Stimulated activated CD8-positive, alpha-beta memory T cell treated with anti-CD3 and anti-CD28 coated beads, Interleukin-15, amount 100 ng/mL, for 48 hours (primary cell): ENCODE data around the gene RASSF5.

Experiments
- DNase-seq, 2 donors: peaks; one replicate each; pipeline ENCODE4 v3.0.0-alpha.2; 2020; ENCODE audit warnings: low read depth in 2 of 2

Gene RASSF5

DNA sequence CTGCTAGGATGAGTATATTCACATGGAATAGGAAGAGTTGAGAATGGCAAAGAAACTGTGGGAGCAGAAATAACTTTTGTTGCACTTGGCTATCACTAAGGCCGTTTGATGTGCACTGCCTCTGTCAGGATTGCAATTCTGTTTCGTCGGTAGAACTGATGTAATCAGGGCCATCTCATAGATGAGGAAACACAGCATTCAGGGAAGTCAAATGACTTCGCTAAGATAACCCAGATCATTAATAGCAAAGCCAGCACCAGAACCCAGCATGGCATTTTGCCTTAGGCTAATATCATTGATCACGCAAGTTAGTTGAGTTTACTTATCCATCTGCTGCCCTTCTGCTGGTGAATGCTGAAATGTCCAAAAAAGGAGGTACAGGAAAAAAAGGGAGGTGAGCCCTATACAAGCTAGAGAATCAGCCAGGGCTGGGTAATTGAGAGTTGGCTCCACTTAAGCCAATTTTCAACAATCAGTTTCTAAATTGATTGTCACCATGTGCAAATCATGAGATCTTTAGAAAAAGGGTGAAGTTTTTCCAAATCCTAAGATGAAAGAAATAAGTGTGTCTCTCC, 7.6 kb downstream of the RASSF5 start:
- DNase-seq, result no peak

DNA sequence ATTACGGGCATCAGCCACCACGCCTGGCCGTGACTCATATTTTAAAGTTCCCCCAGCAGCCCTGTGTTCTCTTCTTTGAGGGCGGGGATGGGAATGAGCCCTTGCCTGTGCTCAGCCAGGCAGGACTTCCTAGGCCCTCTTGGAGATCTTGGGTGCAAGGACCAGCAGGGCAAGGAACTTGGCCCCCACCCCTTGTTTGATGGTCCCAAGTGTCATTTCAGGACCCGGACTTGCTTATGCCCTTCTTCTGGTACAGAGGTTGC, 9.3 kb downstream of the RASSF5 start:
- no peak for DNase-seq

DNA sequence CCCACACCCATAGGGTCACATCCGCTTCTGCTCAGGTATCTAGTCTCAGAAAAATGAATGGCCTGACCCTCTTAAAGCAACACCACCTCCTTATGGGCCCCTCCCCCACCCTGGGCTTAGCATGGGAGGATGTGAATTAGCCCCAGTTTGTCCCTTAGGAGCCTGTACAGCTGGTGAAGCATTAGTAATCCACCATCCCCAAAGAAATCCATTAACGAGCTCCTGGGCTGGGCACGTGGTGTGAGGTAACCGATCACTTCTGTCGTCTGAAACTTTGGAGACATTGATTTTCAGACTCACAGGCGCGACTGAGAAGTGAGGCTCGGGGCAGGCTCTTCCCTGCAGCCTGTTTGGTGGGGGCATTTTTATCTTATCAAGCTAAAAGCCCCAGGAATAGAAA, 10.5 kb downstream of the RASSF5 start:
- DNase-seq, result no peak

DNA sequence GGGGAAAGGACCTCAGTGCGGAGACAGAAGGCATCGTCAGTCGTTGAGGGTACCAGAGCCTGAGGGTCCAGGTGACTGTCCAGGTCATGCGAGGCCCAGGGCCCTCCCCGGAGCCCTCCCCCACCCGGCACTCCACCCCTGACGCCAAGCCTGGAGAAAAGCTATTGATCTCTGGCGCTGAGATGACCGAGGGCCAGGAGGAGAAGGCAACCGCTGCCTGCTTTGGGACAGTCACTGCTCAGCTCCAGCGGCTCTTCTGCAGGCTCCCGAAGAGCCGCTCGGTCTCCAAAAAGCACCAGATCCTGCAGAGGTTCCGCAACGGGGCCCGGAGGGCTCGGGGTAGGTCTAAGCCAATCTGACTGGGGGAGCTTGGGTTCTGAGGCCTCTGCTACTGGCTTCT, 10.9 kb downstream of the RASSF5 start:
- no peak for DNase-seq

DNA sequence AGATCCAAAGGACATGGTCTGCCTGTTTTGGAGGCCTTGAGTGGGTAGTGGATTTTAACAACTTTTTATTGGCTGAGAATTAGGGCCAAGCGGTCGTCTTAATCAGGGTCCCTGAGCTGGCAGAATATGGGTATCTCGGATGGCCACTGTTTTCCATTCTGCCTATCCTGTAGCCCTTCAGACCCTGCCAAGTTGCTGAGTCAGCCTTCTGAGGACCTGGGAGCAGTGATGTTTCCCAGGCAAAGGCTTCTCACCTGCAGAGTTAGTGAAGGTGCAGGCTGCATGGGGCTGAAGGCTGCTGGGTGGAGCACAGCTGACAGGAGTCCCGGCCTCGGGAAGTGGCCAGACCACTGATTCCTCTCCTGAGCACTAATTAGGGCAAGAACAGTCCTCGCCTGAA, 11.4 kb downstream of the RASSF5 start:
- no peak for DNase-seq

DNA sequence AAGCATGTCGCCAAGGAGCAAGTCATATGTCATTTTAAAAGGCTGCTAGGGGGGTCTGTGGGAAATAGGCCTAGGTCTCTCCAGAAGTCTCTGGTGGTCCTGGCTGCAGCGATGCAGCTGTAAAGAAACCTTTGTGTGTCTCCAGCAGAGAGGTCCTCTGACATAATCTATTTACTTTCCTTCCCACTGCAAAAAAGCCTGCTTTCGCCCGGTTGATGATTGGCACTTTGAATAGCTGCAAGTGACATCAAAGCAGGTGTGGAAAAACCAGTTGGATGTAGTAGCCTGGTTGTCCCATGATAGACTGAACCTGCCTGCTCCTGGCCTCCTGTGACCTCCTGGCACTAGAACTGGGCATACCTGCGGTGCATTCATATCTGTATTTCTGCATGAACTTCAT, 13.8 kb downstream of the RASSF5 start:
- no peak for DNase-seq

DNA sequence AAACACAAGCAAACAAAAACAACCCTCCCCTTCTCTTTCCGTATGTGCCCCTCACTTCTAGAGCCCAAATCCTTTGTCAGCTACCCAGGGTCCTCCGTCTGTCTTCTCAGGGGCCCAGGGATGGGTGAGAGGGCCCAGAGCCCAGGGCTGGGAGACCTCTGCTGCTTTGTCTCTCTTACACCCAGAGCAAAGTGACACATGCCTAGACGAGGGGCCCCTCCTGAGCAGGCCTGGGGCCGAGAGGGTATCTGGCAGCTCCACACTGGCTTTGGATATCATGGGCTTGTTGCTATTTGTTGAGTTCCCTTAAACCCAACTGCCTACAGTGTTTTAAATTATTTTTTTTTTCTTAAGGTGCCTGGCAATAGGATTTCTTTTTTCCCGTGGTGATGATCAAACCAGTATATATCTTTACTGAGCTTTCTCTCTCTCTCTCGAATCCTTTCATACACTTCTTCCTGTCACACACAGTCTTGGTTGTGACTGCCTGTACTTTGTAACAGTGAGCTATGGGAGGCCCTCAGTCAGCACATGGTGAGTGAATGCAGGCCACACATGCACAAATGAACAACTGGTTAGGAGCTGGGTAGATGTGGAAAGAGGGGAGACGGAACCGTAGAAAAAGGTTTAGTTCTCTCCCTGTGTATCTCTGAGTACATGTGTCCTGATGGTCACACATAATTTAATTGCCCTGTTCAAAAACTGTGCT, 14.5 kb downstream of the RASSF5 start:
- DNase-seq, result no peak

DNA sequence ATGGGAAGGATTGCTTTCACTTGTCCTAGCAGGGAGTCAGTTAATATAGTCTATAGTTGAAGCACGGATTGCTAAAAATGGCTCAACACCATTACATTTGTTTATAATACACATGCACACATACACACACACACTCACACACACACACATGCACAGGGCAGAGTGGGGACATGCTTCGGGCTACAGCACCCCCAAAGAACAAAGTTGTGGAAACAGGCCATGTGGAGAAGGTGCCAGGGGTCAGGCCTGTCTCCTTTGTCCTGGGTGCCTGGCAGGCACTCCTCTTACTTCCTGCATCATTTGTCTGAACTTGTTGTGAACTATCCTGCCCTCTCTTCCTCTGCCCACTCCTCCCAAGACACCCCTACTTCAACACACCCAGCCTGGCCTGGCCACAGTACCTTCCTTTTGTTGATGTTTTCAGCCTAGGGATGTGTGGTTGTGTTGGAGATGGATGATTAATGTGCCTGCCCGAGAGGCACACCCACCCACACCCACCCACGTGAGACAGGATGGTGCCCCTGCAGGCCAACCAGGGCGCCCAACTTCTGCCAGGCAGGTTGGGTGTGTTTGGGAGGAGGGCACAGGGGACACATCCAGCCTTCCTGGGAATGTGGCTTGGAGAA, 17.5 kb downstream of the RASSF5 start:
- DNase-seq, result no peak

DNA sequence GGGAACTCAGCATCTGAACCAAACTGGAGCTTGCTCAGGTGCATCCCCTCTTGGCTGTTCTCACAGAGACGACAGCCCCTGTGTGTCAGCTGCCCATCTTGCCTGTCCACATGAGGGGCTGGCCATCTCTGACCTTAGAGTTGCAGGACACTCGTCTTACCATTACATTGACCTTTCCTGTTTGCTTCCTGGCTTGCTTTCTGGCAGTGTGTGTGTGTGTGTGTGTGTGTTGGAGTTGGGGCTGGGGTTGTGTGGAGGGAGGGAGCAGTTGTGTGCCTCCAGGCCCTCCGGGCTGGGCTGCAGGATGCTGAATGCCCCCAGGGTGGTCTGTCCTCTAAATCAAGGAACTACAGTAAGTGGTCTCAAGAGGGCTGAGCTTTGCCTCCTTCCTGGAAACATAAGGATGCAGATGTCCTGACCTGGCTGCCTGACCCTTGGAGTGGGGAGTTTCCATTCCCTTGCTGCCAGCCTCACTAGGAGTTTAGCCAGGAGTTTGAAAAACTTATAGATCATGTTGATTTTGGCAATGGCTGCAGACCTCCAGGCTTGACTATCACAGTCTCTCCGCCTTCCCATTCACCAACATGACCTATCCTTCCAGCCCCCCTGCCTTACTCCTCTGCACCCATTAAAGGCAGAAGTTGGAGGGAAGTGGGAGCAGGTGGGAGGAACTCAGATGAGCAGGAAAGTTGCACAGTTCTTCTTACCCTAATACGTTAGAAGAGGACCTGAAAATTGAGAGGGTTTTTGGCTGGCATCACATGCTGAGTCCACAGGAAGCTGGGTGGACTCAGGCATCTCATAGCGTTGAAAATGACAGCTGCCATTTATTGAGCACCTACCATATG, 19.0 kb downstream of the RASSF5 start:
- no peak for DNase-seq

DNA sequence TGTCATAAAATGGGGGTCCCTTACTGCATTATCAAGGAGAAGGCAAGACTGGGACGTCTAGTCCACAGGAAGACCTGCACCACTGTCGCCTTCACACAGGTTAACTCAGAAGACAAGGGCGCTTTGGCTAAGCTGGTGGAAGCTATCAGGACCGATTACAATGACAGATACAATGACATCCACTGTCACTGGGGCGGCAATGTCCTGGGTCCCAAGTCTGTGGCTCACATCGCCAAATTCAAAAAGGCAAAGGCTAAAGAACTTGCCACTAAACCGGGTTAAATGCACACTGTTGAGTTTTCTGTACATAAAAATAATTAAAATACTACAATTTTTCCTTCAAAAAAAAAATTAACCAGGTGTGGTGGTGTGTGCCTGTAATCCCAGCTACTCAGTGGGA, 22.1 kb downstream of the RASSF5 start:
- DNase-seq, result no peak

DNA sequence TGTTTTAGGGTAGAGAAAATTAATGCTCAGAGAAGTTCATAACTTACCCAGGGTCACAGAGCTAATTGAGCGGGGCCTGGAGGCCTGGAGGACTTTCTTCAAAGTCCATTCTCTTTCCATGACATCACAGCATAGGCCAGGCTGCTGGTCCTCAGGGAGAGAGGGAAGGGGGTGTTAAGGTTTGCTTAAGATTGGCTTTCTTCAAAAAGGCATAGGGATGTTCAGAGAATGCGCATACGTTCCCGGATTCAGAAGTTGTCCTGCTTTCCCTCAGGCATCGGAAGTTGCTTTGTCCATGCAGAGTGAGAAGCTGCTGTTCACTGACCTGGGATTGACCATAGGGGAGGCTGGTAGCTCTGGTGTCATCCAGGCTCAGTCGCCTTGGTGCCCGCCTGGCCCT, 25.0 kb downstream of the RASSF5 start:
- no peak for DNase-seq

DNA sequence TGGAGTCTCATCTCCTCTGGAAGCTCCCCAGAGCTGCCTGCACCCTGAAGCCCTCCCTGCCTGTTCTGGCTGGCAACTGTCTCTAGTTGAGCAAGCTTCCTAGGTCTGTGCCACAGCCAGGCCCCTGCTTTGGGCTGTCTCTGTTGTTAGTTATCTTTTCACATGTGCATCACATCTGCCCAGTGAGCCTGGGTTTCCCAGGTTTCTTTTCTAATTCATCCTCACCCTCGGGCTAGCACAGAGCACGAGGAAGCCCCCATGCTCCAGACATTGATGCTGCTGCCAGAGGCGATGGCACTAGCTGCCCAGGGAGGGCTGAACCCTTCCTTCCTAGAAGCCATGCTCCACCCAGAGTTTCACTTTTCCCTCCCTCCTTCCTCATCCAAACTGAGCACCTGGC, 27.2 kb downstream of the RASSF5 start:
- DNase-seq, result no peak

DNA sequence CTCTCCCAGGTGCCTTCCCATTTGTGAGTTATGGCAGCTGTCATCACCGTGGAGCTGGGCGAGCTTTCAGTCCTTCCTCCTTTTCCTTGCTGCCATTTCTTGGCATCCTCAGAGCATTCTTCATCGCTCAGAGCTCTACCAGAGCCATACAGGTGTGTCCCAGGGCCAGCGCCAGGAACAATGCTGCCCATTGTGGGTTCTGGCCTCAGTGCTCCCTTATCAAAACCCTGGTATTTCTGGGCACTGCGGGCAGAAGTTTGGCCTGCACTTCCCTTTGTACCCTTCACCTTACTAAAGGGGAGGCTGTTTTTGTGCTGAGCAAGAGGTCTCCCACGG, 28.5 kb downstream of the RASSF5 start:
- no peak for DNase-seq

DNA sequence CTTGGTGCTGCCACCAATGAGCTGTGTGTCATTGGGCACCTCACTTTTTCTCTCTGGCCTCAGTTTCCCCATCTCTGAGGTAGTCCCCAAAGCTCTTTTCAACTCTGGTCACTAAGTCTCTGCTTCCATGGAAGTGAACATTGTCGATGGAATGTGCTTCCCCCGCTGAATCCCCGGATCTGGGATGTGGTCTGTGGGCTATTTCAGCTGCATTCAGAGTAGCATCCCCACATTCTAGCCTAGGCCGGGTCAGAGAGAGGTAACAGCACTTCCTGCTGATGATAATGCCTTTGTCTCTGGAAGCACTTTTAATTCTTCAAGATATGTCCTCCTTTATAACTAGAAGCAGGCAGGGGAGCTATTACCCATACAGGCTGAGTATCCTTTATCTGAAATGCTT, 29.8 kb downstream of the RASSF5 start:
- no peak for DNase-seq

DNA sequence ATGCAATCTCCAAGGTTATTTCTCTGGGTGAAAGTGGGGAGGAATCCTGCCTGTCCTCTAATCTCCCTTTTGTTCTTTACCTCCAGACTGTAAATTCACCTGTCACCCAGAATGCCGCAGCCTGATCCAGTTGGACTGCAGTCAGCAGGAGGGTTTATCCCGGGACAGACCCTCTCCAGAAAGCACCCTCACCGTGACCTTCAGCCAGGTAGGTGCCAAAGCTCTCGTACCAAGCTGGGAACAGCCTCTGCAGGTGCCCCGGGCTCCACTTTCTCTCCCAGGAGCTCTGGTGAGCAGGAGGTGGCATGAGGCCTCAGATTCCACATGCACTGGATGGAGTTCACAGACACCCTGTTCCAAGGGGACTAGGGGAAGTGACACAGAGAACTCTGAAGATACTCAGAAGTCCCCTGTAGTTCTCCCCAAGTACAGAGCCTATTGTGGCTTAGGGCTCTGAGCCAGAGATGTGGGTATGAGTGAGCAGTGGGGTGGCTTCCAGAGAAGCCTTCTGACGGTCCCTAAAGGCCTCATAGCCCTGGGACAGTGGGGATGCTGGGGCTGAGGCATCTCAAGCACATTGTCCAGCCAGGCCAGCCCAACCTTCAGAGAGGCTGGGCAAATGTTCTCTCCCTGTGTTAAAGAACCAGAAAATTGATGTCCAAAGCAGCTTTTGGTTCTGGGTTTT, 30.9 kb downstream of the RASSF5 start:
- no peak for DNase-seq

DNA sequence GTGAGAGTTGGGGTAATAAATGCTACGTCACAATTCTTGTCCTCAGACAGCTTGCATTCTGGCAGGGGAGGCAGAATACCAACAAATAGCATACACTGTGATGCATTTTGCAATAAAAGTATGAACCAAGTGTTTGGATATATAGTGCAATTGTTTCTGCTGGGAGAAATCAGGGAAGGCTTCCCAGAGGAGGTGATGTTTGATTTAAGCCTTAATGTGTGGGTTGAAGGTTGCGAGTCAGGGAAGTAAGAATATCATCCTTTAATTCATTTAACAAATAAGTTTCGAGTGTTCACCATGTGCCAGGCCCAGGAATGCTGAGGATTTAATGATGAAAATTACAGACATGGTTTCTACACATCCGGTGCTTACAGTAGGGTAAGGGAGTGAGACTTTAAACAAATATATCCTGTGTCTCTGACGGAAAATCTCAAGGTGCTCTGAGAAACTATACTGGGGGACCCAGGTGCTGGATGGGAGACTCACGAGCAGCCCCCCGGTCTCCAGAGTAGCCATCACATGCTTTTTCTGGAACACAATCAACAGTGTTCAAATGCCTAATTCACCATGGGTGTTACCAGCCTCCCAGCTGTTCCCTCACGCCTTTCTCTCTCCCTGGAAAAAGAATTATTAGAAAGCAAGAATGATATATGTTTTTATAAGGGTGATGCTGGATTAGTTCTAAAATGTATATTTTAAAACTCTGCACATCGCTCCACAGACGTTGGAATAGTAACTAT, 31.7 kb downstream of the RASSF5 start:
- no peak for DNase-seq

DNA sequence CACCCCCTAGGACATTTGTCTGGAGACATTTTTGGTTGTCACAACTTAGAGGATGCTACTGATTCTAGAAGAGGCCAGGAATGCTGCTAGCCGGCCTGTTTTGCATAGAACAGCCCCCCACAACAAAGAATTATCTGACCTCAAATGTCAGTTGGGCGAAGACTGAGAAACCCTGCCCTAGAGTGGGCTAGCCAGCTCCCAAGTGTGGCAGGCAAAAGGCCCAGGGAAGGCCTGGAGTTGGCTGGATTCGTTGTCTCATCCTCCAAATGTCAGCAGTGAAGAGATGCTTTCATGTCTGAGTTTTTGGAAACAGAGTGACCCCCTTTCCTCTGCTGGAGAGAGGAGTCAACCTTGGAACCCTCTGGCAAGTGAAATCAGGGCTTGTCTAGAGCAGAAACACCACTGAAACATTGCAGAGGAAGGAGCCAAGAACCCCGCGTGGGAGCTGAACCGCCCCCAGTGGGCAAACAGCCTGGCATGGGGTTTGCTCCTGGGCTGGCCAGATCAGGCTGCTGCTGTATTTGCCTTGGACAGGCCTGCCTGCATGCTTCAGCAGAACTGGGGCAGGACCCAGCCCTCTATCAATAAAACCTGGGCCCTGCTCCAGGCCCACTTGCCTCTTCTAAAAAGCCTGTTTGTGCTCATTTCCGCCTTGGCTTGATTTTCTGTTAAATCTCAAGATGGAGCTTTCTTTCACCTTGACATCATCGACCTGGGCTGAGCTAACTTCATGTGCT, 32.9 kb downstream of the RASSF5 start:
- DNase-seq, result no peak

DNA sequence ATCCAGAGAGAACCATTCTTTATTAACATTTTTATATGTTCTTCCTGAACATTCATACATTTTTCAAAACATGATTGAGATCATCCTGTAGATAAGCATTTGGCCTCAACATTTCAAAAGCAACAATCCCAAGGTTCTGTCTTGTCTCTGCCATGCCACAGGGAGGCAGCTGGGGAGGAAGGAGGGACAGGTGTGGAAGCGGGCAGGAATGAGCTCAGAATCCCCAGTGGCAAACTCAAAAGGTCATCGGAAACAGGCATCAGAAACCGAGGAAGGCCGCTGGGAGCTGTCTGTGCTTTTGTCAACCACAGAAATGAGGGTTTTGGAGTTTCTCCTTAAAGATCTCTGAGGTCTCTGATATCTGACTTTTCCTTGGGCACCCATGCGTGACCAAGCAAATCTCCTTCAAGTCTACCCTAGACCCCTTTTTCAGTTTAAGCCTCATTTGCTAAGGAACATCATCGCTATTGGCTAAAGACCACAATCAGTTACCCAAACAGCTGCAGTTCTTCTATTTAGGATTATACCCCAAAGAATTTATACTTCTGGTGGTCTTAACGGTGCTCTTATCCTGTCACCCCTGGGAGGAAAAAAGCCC, 34.0 kb downstream of the RASSF5 start:
- no peak for DNase-seq

DNA sequence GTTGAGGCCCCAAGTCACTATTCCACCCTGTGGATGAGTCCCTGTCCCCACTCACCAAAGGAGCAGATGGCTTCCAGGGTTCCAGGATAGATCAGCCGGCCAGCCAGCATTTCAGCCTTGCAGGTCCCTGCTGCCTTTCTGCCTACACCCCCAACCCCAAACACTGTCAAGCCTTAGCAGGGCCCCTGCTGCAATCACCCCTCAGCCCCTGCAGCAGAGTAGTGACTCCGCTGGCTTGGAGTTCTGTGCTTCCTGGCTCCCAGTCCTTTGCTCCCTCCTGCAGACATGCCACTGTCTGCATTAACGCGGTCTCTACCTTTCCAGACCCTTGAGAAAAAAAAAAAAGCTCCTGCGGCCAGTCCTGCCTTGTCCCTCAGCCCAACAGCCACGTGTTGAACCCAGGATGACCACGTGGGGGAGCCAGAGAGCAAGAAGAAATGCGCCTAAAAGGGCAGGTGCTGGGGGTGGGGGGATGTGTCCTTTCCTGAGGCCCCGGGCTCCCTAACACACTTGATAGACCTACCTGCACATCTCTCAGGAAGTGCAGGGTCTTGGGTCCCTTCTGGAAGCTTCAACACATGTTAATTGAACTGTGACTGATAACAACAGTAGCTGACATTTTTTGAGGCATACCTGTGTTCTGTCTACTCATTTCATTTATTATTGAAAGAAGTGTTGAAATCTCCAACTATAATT, 37.4 kb downstream of the RASSF5 start:
- peak; percentile 63 to 68 for DNase-seq

DNA sequence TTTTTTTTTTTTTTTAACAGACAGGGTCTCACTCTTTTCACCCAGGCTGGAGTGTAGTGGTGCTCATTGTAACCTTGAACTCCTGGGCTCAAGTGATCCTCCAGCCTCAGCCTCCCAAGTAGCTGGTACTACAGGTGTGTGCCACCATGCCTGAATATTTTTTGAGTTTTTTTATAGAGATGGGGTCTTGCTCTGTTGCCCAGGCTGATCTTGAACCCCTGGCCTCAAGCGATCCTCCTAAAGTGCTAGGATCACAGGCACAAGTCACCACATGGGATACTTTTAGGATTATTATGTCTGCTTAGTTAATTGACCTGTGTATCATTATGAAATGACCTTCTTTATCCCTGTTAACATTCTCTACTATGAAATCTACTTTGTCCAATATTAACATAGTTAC, 38.0 kb downstream of the RASSF5 start:
- DNase-seq, result no peak
